HG02970 (cell line): Measurements from ENCODE around the gene GRID1.

Experiments used
- ATAC-seq: cut with Tn5 transposase; IDR thresholded peaks from one replicate; pipeline ENCODE4 v1.9.1; 2021; ENCODE audit warnings: mild to moderate bottlenecking, moderate library complexity, moderate number of reproducible peaks; ENCODE audit not compliant: unreplicated experiment, low FRiP score

Gene GRID1

GRCh38 chr10:86219271-86219670 is 147.3 kb downstream of the GRID1 start:
- ATAC-seq: no peak

GRCh38 chr10:86218842-86219241 is 147.8 kb downstream of the GRID1 start:
- ATAC-seq: no peak

GRCh38 chr10:86218160-86218559 is 148.4 kb downstream of the GRID1 start:
- ATAC-seq: no peak

- no peak for ATAC-seq
Observed at GRCh38 chr10:86217371-86218080, 149.1 kb downstream of the GRID1 start.

- ATAC-seq: no peak
Observed at GRCh38 chr10:86216886-86217285, 149.7 kb downstream of the GRID1 start.

- no peak for ATAC-seq
Observed at GRCh38 chr10:86215712-86216111, 150.9 kb downstream of the GRID1 start.

GRCh38 chr10:86215046-86215445 is 151.5 kb downstream of the GRID1 start:
- ATAC-seq: no peak

- no peak for ATAC-seq
Observed at GRCh38 chr10:86213148-86213547, 153.4 kb downstream of the GRID1 start.

GRCh38 chr10:86212391-86212700 is 154.2 kb downstream of the GRID1 start:
- no peak for ATAC-seq

- no peak for ATAC-seq
Observed at GRCh38 chr10:86211691-86212390, 154.8 kb downstream of the GRID1 start.

GRCh38 chr10:86210416-86210815 is 156.2 kb downstream of the GRID1 start:
- ATAC-seq: no peak

GRCh38 chr10:86209726-86210125 is 156.9 kb downstream of the GRID1 start:
- no peak for ATAC-seq

GRCh38 chr10:86207226-86207625 is 159.4 kb downstream of the GRID1 start:
- no peak for ATAC-seq

- ATAC-seq: no peak
Observed at GRCh38 chr10:86206240-86206579, 160.4 kb downstream of the GRID1 start.

- no peak for ATAC-seq
Observed at GRCh38 chr10:86205306-86206239, 161.0 kb downstream of the GRID1 start.

GRCh38 chr10:86204421-86205305 is 161.9 kb downstream of the GRID1 start:
- no peak for ATAC-seq

GRCh38 chr10:86203162-86203905 is 163.3 kb downstream of the GRID1 start:
- no peak for ATAC-seq

- no peak for ATAC-seq
Observed at GRCh38 chr10:86202226-86202735, 164.3 kb downstream of the GRID1 start.

- ATAC-seq: no peak
Observed at GRCh38 chr10:86200867-86201266, 165.7 kb downstream of the GRID1 start.
